BJ (cell line): ENCODE data around the gene TRAK1. TPM values are rescaled to one million over a fixed set of nuclear protein-coding genes. Genes with fewer than 3 reads are reported as not detected.
"Not testable (repeated sequence)": the region's sequence is repeated elsewhere in the genome, so short reads cannot be mapped to it uniquely, and the experiment has no call there.

Source experiments
- CTCF ChIA-PET: fragments of 350-600 bp; formaldehyde crosslinking; extraction: SDS; loops from one replicate; lab custom pipeline; 2021; ENCODE audit warnings: antibody characterized with exemption, inconsistent platforms; lab: Yijun Ruan, JAX
- POLR2A ChIA-PET: fragments of 300-600 bp; sonication (Branson Sonifier 250); formaldehyde crosslinking; extraction: SDS; loops from one replicate; lab custom pipeline; 2021; ENCODE audit warnings: antibody characterized with exemption; lab: Charles Lee
- DNase-seq: peaks from one replicate; pipeline ENCODE4 v3.0.0-alpha.2; 2011; ENCODE audit warnings: low read depth
- H3K27me3 ChIP-seq: 2 replicates; pipeline ENCODE4 v1.6.0; 2011; ENCODE audit warnings: low read length; ENCODE audit not compliant: control insufficient read depth, insufficient read depth
- H3K36me3 ChIP-seq: 2 replicates; pipeline ENCODE4 v1.5.1; 2011; ENCODE audit warnings: low read length; ENCODE audit not compliant: control insufficient read depth, insufficient read depth
- H3K4me3 ChIP-seq: 2 replicates; pipeline ENCODE4 v1.5.1; 2011; ENCODE audit warnings: low read depth, mild to moderate bottlenecking, control low read depth, low read length
- CTCF ChIP-seq: IDR thresholded peaks from 2 replicates; pipeline ENCODE4 v1.5.1; 2011; ENCODE audit warnings: low read depth, mild to moderate bottlenecking, control low read depth, inconsistent platforms, low read length, moderate library complexity; ENCODE audit not compliant: insufficient read depth
- polyA minus RNA-seq: library from RNA; depleted of rRNA, polyadenylated mRNA; stranded (reverse); fragments of >200 nt; gene quantifications from 2 replicates; pipeline ENCODE4 v1.2.3, GENCODE V29; 2011; rRNA and poly(A)+ RNA removed
- polyA plus RNA-seq: library from polyadenylated mRNA; depleted of rRNA; stranded (reverse); fragments of >200 nt; gene quantifications from 2 replicates; pipeline ENCODE4 v1.2.3, GENCODE V29; 2011; rRNA removed

The TRAK1 gene
- polyA plus RNA-seq: 26.1 and 36.3 TPM in 2 replicates
- polyA minus RNA-seq: 31.1 and 31.8 TPM in 2 replicates

- no peak for DNase-seq
- Histone ChIP-seq H3K27me3 (no peaks in the 10 kb centered on the region), H3K4me3 (no peak within 1 kb of the TSS), H3K36me3 (no peaks in the 10 kb centered on the region; the same call in 1 of the 2 replicates)
- no peak for TF ChIP-seq CTCF
- ChIA-PET POLR2A (no interaction called here), CTCF (interaction anchor here (1.1 kb wide), 1 partner anchor 9 kb away, joined by 3 read pairs; no protein-coding TSS in a partner anchor)
Measured at GRCh38 chr3:42090973-42091731, at the start of gene TRAK1. Gene TRAK1, plus strand, starts transcription at chr3:42091357. Its CDS starts 113 bp downstream, at chr3:42091470.

GRCh38 chr3:42042747-42043098 lies 48.4 kb upstream of the TRAK1 start:
- H3K4me3 ChIP-seq: no peak overlapping the region
- no peaks in the 10 kb centered on the region for H3K27me3 ChIP-seq
- DNase-seq: no peak
- no peaks in the 10 kb centered on the region for H3K36me3 ChIP-seq
- ChIA-PET POLR2A (interaction anchor here (1.0 kb wide), 1 partner anchor 13 kb away, joined by 3 read pairs; no protein-coding TSS in a partner anchor), CTCF (interaction anchor here (1.9 kb wide), 1 partner anchor 57 kb away, joined by 5 read pairs; no protein-coding TSS in a partner anchor)
- no peak for TF ChIP-seq CTCF

GRCh38 chr3:42043099-42043813 lies 47.9 kb upstream of the TRAK1 start:
- no peaks in the 10 kb centered on the region for H3K36me3 ChIP-seq
- no peaks in the 10 kb centered on the region for H3K27me3 ChIP-seq
- POLR2A ChIA-PET: interaction anchor here (1.0 kb wide), 1 partner anchor 12 kb away, joined by 3 read pairs; no protein-coding TSS in a partner anchor
- TF ChIP-seq CTCF: no peak
- CTCF ChIA-PET: interaction anchor here (1.4 to 1.9 kb wide), 2 partner anchors 56 kb away, joined by 5 to 7 read pairs; no protein-coding TSS in a partner anchor
- DNase-seq: no peak
- H3K4me3 ChIP-seq: no peak overlapping the region

- DNase-seq: no peak
- Histone ChIP-seq H3K27me3 (no peaks in the 10 kb centered on the region), H3K4me3 (no peak overlapping the region), H3K36me3 (no peaks in the 10 kb centered on the region)
- CTCF ChIA-PET: no interaction called here
- POLR2A ChIA-PET: no interaction called here
- TF ChIP-seq CTCF: no peak
Measured at GRCh38 chr3:42045708-42046243, 45.4 kb upstream of the TRAK1 start.

- H3K27me3 ChIP-seq, CTCF ChIA-PET: not testable (repeated sequence)
Measured at GRCh38 chr3:42048526-42048925, 42.6 kb upstream of the TRAK1 start.

More at GRCh38 chr3:42048526-42048925, 42.6 kb upstream of the TRAK1 start:
- H3K4me3 ChIP-seq, H3K36me3 ChIP-seq, POLR2A ChIA-PET, DNase-seq: not testable (repeated sequence)
